Endothelial cell of umbilical vein (primary cell): ENCODE data around the gene NHSL2. TPM values are rescaled to one million over a fixed set of nuclear protein-coding genes. Genes with fewer than 3 reads are reported as not detected.

ENCODE experiments used
- BruUV-seq: library from RNA; stranded (reverse); fragments of 400-500 nt; replicated peaks from 2 replicates; lab custom pipeline; 2021; lab: Mats Ljungman, UMichigan
- CTCF ChIA-PET: fragments of 300-600, 350-600 bp; sonication (Branson Sonifier 250); formaldehyde crosslinking; loops from one replicate; lab custom pipeline; 2021; ENCODE audit warnings: antibody characterized with exemption, inconsistent platforms; lab: Charles Lee
- POLR2A ChIA-PET: fragments of 300-600, 350-600 bp; sonication (Branson Sonifier 250); formaldehyde crosslinking; loops from one replicate; lab custom pipeline; 2021; ENCODE audit warnings: antibody characterized with exemption, inconsistent platforms; lab: Charles Lee
- DNase-seq: peaks from one replicate; pipeline ENCODE4 v3.0.0-alpha.2; 2011; ENCODE audit warnings: low read depth, low spot score
- FAIRE-seq: peaks from 2 replicates; lab custom pipeline; 2011; peaks lifted over from hg19 to GRCh38; lab: Jason Lieb, UNC
- H2AFZ ChIP-seq: 2 replicates; pipeline ENCODE4 v1.6.0; 2012; ENCODE audit warnings: low read depth, low read length, control low read depth, inconsistent platforms
- H3K27ac ChIP-seq: 2 replicates; pipeline ENCODE4 v1.5.1; 2011; ENCODE audit warnings: low read depth, mild to moderate bottlenecking, control low read depth, low read length, moderate library complexity; ENCODE audit not compliant: insufficient read depth
- H3K27me3 ChIP-seq, 2 experiments: 2 replicates each; pipeline versions ENCODE4 v1.6.0 to v1.6.1; 2011; ENCODE audit warnings: low read length in 2 of 2, mixed read lengths in 1 of 2; ENCODE audit not compliant: control insufficient read depth in 2 of 2, insufficient read depth in 2 of 2
- H3K36me3 ChIP-seq, 2 experiments: 2 replicates in 1 of 2; 3 replicates in 1 of 2; pipeline ENCODE4 v1.5.1; 2011; ENCODE audit warnings: low read length in 2 of 2, mild to moderate bottlenecking in 1 of 2, moderate library complexity in 1 of 2; ENCODE audit not compliant: control insufficient read depth in 2 of 2, insufficient read depth in 2 of 2; ENCODE audit errors: extremely low read depth in 1 of 2
- H3K4me1 ChIP-seq: 3 replicates; pipeline ENCODE4 v1.5.1; 2011; ENCODE audit warnings: mild to moderate bottlenecking, low read length; ENCODE audit not compliant: control insufficient read depth, insufficient read depth; ENCODE audit errors: extremely low read depth
- H3K4me2 ChIP-seq: 2 replicates; pipeline ENCODE4 v1.6.1; 2011; ENCODE audit warnings: low read length, control low read depth, mixed read lengths; ENCODE audit not compliant: insufficient read depth
- H3K4me3 ChIP-seq, 3 experiments: fragments of 200-600 bp in 1 of 3; sonication (generic), shearing (Covaris generic) in 1 of 3; replicated peaks in 1 of 3; 2 replicates each; pipeline ENCODE4 v1.5.1; 2011 to 2016; ENCODE audit warnings: control low read depth in 3 of 3, low read length in 3 of 3, mild to moderate bottlenecking in 2 of 3, inconsistent platforms in 1 of 3, low read depth in 1 of 3, moderate library complexity in 1 of 3; ENCODE audit not compliant: insufficient read depth in 1 of 3
- H3K79me2 ChIP-seq: 2 replicates; pipeline ENCODE4 v1.6.0; 2012; ENCODE audit warnings: low read length, inconsistent platforms; ENCODE audit not compliant: control insufficient read depth, insufficient read depth
- H3K9ac ChIP-seq: replicated peaks from 2 replicates; pipeline ENCODE3; 2011; ENCODE audit warnings: low read length, control low read depth; ENCODE audit not compliant: insufficient read depth; ENCODE audit errors: extremely low read depth
- H3K9me1 ChIP-seq: replicated peaks from 3 replicates; pipeline ENCODE4 v1.6.0; 2011; ENCODE audit warnings: mild to moderate bottlenecking, low read length; ENCODE audit not compliant: control insufficient read depth, insufficient read depth; ENCODE audit errors: extremely low read depth
- H3K9me3 ChIP-seq: replicated peaks from 2 replicates; pipeline ENCODE4 v1.5.1; 2012; ENCODE audit warnings: low read length, inconsistent platforms; ENCODE audit not compliant: control insufficient read depth, insufficient read depth
- H4K20me1 ChIP-seq: replicated peaks from 2 replicates; pipeline ENCODE3; 2011; ENCODE audit warnings: mild to moderate bottlenecking, low read length; ENCODE audit not compliant: control insufficient read depth, insufficient read depth; ENCODE audit errors: extremely low read depth
- EZH2 ChIP-seq: IDR thresholded peaks from 2 replicates; pipeline ENCODE4 v1.6.1; 2012; ENCODE audit warnings: borderline replicate concordance, low read depth, mild to moderate bottlenecking, moderate library complexity, low read length, inconsistent platforms; ENCODE audit not compliant: severe bottlenecking
- FOS ChIP-seq: IDR thresholded peaks from 2 replicates; pipeline ENCODE4 v1.6.1; 2011; ENCODE audit warnings: mild to moderate bottlenecking, low read length, moderate library complexity, borderline replicate concordance; ENCODE audit not compliant: insufficient read depth
- GATA2 ChIP-seq: IDR thresholded peaks from 2 replicates; pipeline ENCODE4 v1.7.0; 2011; ENCODE audit warnings: low read depth, mild to moderate bottlenecking, moderate library complexity, mixed read lengths, low read length; ENCODE audit not compliant: insufficient read length, insufficient read depth
- JUN ChIP-seq: IDR thresholded peaks from 2 replicates; pipeline ENCODE4 v1.6.1; 2011; ENCODE audit warnings: borderline replicate concordance, low read depth; ENCODE audit not compliant: insufficient read length, insufficient read depth
- MAX ChIP-seq: IDR thresholded peaks from 2 replicates; pipeline ENCODE4 v1.6.1; 2011; ENCODE audit not compliant: insufficient read depth, insufficient read length
- MYC ChIP-seq: IDR thresholded peaks from one replicate; pipeline ENCODE4 v1.6.1; 2011; ENCODE audit warnings: mild to moderate bottlenecking, low read depth, low read length
- POLR2A ChIP-seq: IDR thresholded peaks from 2 replicates; pipeline ENCODE4 v1.6.1; 2012; ENCODE audit warnings: low read depth, mild to moderate bottlenecking, control low read depth, low read length
- POLR2AphosphoS5 ChIP-seq: IDR thresholded peaks from 2 replicates; pipeline ENCODE4 v1.6.1; 2012; ENCODE audit warnings: low read depth, mild to moderate bottlenecking, control low read depth, low read length, moderate library complexity; ENCODE audit not compliant: insufficient read depth
- dilution Hi-C: fragments of 300-500 bp; cut with MboI; formaldehyde crosslinking; loops from one replicate; pipeline ENCODE4 v1.15.0; 2019; ENCODE audit warnings: low sequenced_read_pairs; ENCODE audit not compliant: extremely low pct_ligation_motif_present
- intact Hi-C: fragments of 100-400 bp; cut with micrococcal nuclease; formaldehyde crosslinking; loops from one replicate; pipeline ENCODE4 v1.10.0; 2022
- polyA plus RNA-seq, 4 experiments: library from polyadenylated mRNA; depleted of rRNA in 3 of 4; stranded (reverse) in 3 of 4; unstranded in 1 of 4; fragments of >200 nt; gene quantifications; 2 replicates each; pipeline versions ENCODE4 v1.2.1 to v1.2.3, GENCODE V29; 2011 to 2012; ENCODE audit warnings: missing spikeins in 1 of 4
- total RNA-seq: library from RNA; stranded (reverse); gene quantifications from 2 replicates; pipeline ENCODE4 v1.2.3, GENCODE V29; 2021
- TF ChIP-seq, protein P1 (sequence below), 2 donors: IDR thresholded peaks; 1 replicate in 1 of 2; 2 replicates in 1 of 2; pipeline ENCODE4 v1.5.1; 2011; ENCODE audit warnings: low read length in 2 of 2, mild to moderate bottlenecking in 2 of 2, moderate library complexity in 2 of 2, control low read depth in 1 of 2, inconsistent platforms in 1 of 2, low read depth in 1 of 2; ENCODE audit not compliant: insufficient read depth in 1 of 2; ENCODE audit errors: extremely low read depth in 1 of 2

Gene NHSL2
- total and polyA plus RNA-seq, 2 donors (not counting 3 experiments of a cell fraction or from before 2014, with no cell fraction given): 23.5 to 49.9 TPM

- H3K4me3 ChIP-seq: no peak overlapping the region
- H3K27me3 ChIP-seq: no peaks in the 10 kb centered on the region
- peaks cover 5% of the 10 kb centered on the region for H3K4me1 ChIP-seq
- DNase-seq (no peak), FAIRE-seq (peak; percentile 44)
- intact Hi-C loops: no loop called here
- BruUV-seq: no TSS peak
- no peaks in the 10 kb centered on the region for H3K9me1 ChIP-seq
- H4K20me1 ChIP-seq: no peaks in the 10 kb centered on the region
- POLR2A ChIA-PET: no interaction called here
- no peaks in the 10 kb centered on the region for H3K36me3 ChIP-seq
- no peak overlapping the region for H3K4me2 ChIP-seq
- H3K27ac ChIP-seq: no peak overlapping the region
- H3K9me3 ChIP-seq: no peaks in the 10 kb centered on the region
- TF ChIP-seq JUN: no peak
- TF ChIP-seq FOS: no peak
- no peak for TF ChIP-seq POLR2AphosphoS5
- TF ChIP-seq GATA2: no peak
- no peak for TF ChIP-seq POLR2A
- no peak for TF ChIP-seq MYC
- no peak for TF ChIP-seq MAX
- no peak for TF ChIP-seq EZH2
- H2AFZ ChIP-seq: no peak overlapping the region
- no peak overlapping the region for H3K9ac ChIP-seq
- H3K79me2 ChIP-seq: peaks cover 13% of the 10 kb centered on the region
- dilution Hi-C loops: no loop called here
- CTCF ChIA-PET: no interaction called here
Measured at GRCh38 chrX:72105436-72105835, 194.8 kb downstream of the NHSL2 start.

DNA sequence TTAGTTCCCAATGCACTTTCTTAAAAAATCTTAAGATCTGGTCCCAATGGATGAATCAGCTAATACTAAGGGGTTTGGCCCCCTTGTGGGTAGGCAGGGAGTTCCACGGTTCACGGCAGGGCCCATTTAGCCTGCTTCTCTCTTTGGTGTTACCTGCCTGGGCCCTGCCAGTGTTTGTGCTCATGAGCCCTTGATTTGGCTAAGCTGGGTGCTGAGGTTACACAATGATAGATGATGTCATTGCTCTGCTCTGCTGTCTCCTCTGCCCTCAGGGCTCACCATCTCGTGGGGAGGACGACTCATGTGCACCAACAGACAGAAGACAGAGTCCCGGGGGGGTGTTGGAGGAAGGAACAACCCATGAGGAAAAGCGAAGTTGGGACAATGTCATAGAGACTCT, 196.7 kb downstream of the NHSL2 start:
- ChIA-PET CTCF (interaction anchor here (1.2 kb wide), 1 partner anchor 89 kb away, joined by 3 read pairs; no protein-coding TSS in a partner anchor), POLR2A (no interaction called here)
- H3K4me1 ChIP-seq: no peaks in the 10 kb centered on the region
- intact Hi-C loops (no loop called here), dilution Hi-C loops (no loop called here)
- TF ChIP-seq FOS (no peak), GATA2 (no peak), MAX (no peak), EZH2 (no peak), JUN (no peak), MYC (no peak), POLR2A (no peak), POLR2AphosphoS5 (no peak)
- TF ChIP-seq, protein P1, sequence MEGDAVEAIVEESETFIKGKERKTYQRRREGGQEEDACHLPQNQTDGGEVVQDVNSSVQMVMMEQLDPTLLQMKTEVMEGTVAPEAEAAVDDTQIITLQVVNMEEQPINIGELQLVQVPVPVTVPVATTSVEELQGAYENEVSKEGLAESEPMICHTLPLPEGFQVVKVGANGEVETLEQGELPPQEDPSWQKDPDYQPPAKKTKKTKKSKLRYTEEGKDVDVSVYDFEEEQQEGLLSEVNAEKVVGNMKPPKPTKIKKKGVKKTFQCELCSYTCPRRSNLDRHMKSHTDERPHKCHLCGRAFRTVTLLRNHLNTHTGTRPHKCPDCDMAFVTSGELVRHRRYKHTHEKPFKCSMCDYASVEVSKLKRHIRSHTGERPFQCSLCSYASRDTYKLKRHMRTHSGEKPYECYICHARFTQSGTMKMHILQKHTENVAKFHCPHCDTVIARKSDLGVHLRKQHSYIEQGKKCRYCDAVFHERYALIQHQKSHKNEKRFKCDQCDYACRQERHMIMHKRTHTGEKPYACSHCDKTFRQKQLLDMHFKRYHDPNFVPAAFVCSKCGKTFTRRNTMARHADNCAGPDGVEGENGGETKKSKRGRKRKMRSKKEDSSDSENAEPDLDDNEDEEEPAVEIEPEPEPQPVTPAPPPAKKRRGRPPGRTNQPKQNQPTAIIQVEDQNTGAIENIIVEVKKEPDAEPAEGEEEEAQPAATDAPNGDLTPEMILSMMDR (IDR thresholded peaks at IDR 0.05; ENCODE audit: extremely low read depth in 1 of 2, insufficient read depth in 1 of 2, low read depth in 1 of 2, low read length in 2 of 2): no peak
- no peak overlapping the region for H3K4me3 ChIP-seq
- H3K36me3 ChIP-seq: no peaks in the 10 kb centered on the region
- H3K9me1 ChIP-seq: no peaks in the 10 kb centered on the region
- no peak for FAIRE-seq
- no peak for DNase-seq
- H3K79me2 ChIP-seq: peaks cover 20% of the 10 kb centered on the region
- H2AFZ ChIP-seq: no peak overlapping the region
- no peak overlapping the region for H3K9ac ChIP-seq
- no peaks in the 10 kb centered on the region for H3K9me3 ChIP-seq
- no peaks in the 10 kb centered on the region for H4K20me1 ChIP-seq
- no peak overlapping the region for H3K4me2 ChIP-seq
- no TSS peak for BruUV-seq
- no peaks in the 10 kb centered on the region for H3K27me3 ChIP-seq
- H3K27ac ChIP-seq: no peak overlapping the region
